NCI-H510A (cell line): ENCODE data around the gene ZNF594.
"Not testable (repeated sequence)": the region's sequence is repeated elsewhere in the genome, so short reads cannot be mapped to it uniquely, and the experiment has no call there.

Experiments
- DNase-seq: peaks from one replicate; lab custom pipeline; 2025; lab: John Stamatoyannopoulos, UW

Gene ZNF594

GRCh38 chr17:5201011-5201410 is 9.3 kb upstream of the ZNF594 start:
- no peak for DNase-seq

GRCh38 chr17:5200360-5200759 is 8.7 kb upstream of the ZNF594 start:
- no peak for DNase-seq

- no peak for DNase-seq
Observed at GRCh38 chr17:5198472-5198871, 6.8 kb upstream of the ZNF594 start.

- DNase-seq = no peak
Observed at GRCh38 chr17:5194346-5194745, 2.7 kb upstream of the ZNF594 start.

- no peak for DNase-seq
Observed at GRCh38 chr17:5184288-5184687, 7.4 kb downstream of the ZNF594 start.

- no peak for DNase-seq
Observed at GRCh38 chr17:5183410-5183793, 8.3 kb downstream of the ZNF594 start.

- no peak for DNase-seq
Observed at GRCh38 chr17:5182597-5183409, 8.9 kb downstream of the ZNF594 start.

GRCh38 chr17:5181509-5182305 is 10.0 kb downstream of the ZNF594 start:
- no peak for DNase-seq

GRCh38 chr17:5179003-5179402 is 12.7 kb downstream of the ZNF594 start:
- DNase-seq = no peak

GRCh38 chr17:5175027-5175426 is 16.6 kb downstream of the ZNF594 start:
- DNase-seq = not testable (repeated sequence)

- DNase-seq = not testable (repeated sequence)
Observed at GRCh38 chr17:5165791-5166564, 25.7 kb downstream of the ZNF594 start.

GRCh38 chr17:5164436-5164835 is 27.2 kb downstream of the ZNF594 start:
- DNase-seq = no peak

- not testable (repeated sequence) for DNase-seq
Observed at GRCh38 chr17:5161793-5162192, 29.9 kb downstream of the ZNF594 start.

GRCh38 chr17:5160702-5161101 is 31.0 kb downstream of the ZNF594 start:
- DNase-seq = not testable (repeated sequence)

- not testable (repeated sequence) for DNase-seq
Observed at GRCh38 chr17:5146122-5146521, 45.5 kb downstream of the ZNF594 start.

GRCh38 chr17:5142877-5143276 is 48.8 kb downstream of the ZNF594 start:
- not testable (repeated sequence) for DNase-seq

GRCh38 chr17:5139458-5139732 is 52.3 kb downstream of the ZNF594 start:
- DNase-seq = no peak

GRCh38 chr17:5138616-5139457 is 52.8 kb downstream of the ZNF594 start:
- no peak for DNase-seq

- DNase-seq = not testable (repeated sequence)
Observed at GRCh38 chr17:5138198-5138544, 53.5 kb downstream of the ZNF594 start.

- not testable (repeated sequence) for DNase-seq
Observed at GRCh38 chr17:5137511-5138197, 54.0 kb downstream of the ZNF594 start.
